A673 (cell line): ENCODE results near the gene TRAP1. TPM values are rescaled to one million over a fixed set of nuclear protein-coding genes. Genes with fewer than 3 reads are reported as not detected.
A peak's percentile ranks its signal among the peaks of the same experiment; 100 is the strongest.

Source experiments
- BruUV-seq: library from RNA; stranded (reverse); fragments of 400-500 nt; replicated peaks from 2 replicates; lab custom pipeline; 2021; lab: Mats Ljungman, UMichigan
- CTCF ChIA-PET: fragments of 300-600 bp; sonication (Branson Sonifier 250); formaldehyde crosslinking; loops from one replicate; lab custom pipeline; 2022; ENCODE audit warnings: antibody characterized with exemption; lab: Charles Lee
- POLR2A ChIA-PET: fragments of 300-600 bp; sonication (Branson Sonifier 250); formaldehyde crosslinking; loops from one replicate; lab custom pipeline; 2022; ENCODE audit warnings: antibody characterized with exemption; ENCODE audit not compliant: low non-redundant PET; lab: Charles Lee
- DNase-seq: peaks from one replicate; pipeline ENCODE4 v3.0.0-alpha.2; 2015; ENCODE audit warnings: low spot score
- H3K27ac ChIP-seq: fragments of 200-600 bp; sonication (generic); 2 replicates; pipeline ENCODE4 v1.5.1; 2016; ENCODE audit warnings: mixed run types, low read depth, mild to moderate bottlenecking, mixed read lengths, antibody characterized with exemption, low read length; ENCODE audit not compliant: poor library complexity, severe bottlenecking
- H3K27me3 ChIP-seq: fragments of 200-600 bp; sonication (generic); replicated peaks from 2 replicates; pipeline ENCODE4 v1.6.1; 2017; ENCODE audit warnings: mixed run types, low read depth, mild to moderate bottlenecking, mixed read lengths, antibody characterized with exemption, low read length; ENCODE audit not compliant: insufficient read depth, poor library complexity
- H3K36me3 ChIP-seq: fragments of 200-600 bp; sonication (generic); 2 replicates; pipeline ENCODE4 v1.6.1; 2016; ENCODE audit warnings: mixed run types, mild to moderate bottlenecking, mixed read lengths, antibody characterized with exemption, low read length; ENCODE audit not compliant: insufficient read depth, poor library complexity, severe bottlenecking
- H3K4me1 ChIP-seq: fragments of 200-600 bp; sonication (generic); 2 replicates; pipeline ENCODE4 v1.6.1; 2017; ENCODE audit warnings: mixed run types, mild to moderate bottlenecking, mixed read lengths, antibody characterized with exemption, low read length; ENCODE audit not compliant: insufficient read depth, poor library complexity, severe bottlenecking
- H3K4me3 ChIP-seq: fragments of 200-600 bp; sonication (generic); 2 replicates; pipeline ENCODE4 v1.5.1; 2016; ENCODE audit warnings: low read depth, mixed run types, mild to moderate bottlenecking, mixed read lengths, low read length; ENCODE audit not compliant: poor library complexity, severe bottlenecking
- H3K9me3 ChIP-seq: fragments of 200-600 bp; sonication (generic); 2 replicates; pipeline ENCODE4 v1.6.1; 2016; ENCODE audit warnings: mixed run types, low read depth, mild to moderate bottlenecking, mixed read lengths, antibody characterized with exemption, low read length; ENCODE audit not compliant: poor library complexity, severe bottlenecking
- CTCF ChIP-seq: fragments of 300-800, 200-600 bp; sonication (generic); conservative IDR thresholded peaks from 2 replicates; pipeline ENCODE4 v1.5.1; 2017; ENCODE audit warnings: low read depth, mild to moderate bottlenecking, antibody characterized with exemption, low read length, moderate library complexity, mixed read lengths
- EZH2 ChIP-seq: fragments of 200-600 bp; sonication (generic); IDR thresholded peaks from 2 replicates; pipeline ENCODE4 v1.6.1; 2017; ENCODE audit warnings: borderline replicate concordance, low read depth, mild to moderate bottlenecking, mixed read lengths, antibody characterized with exemption, low read length; ENCODE audit not compliant: poor library complexity, severe bottlenecking
- intact Hi-C: fragments of 100-400 bp; cut with micrococcal nuclease; formaldehyde crosslinking; loops from one replicate; pipeline ENCODE4 v1.10.0; 2022; ENCODE audit not compliant: unreplicated experiment
- total RNA-seq: library from RNA; stranded (reverse); gene quantifications from 2 replicates; pipeline ENCODE4 v1.2.3, GENCODE V29; 2021

TRAP1 gene
- total RNA-seq, 1 experiment from 2014 or later = 280 TPM

GRCh38 chr16:3695610-3696369 is 21.5 kb downstream of the TRAP1 start:
- ChIA-PET POLR2A (no interaction called here), CTCF (no interaction called here)
- H3K27me3 ChIP-seq = no peaks in the 10 kb centered on the region
- H3K9me3 ChIP-seq = no peaks in the 10 kb centered on the region
- no peak for DNase-seq
- peak overlapping the region; percentile 49 for H3K27ac ChIP-seq
- H3K4me3 ChIP-seq = no peak overlapping the region
- intact Hi-C loops = loop anchor here (10.0 kb wide), 2 partner anchors 179 to 559 kb away; no protein-coding TSS in a partner anchor
- H3K36me3 ChIP-seq = peaks cover 8% of the 10 kb centered on the region
- TF ChIP-seq EZH2 (no peak), CTCF (no peak)
- BruUV-seq = no TSS peak
- peaks cover 4% of the 10 kb centered on the region for H3K4me1 ChIP-seq

- Histone ChIP-seq H3K36me3 (peaks cover 17% of the 10 kb centered on the region), H3K27ac (no peak overlapping the region), H3K4me1 (peaks cover 12% of the 10 kb centered on the region), H3K27me3 (no peaks in the 10 kb centered on the region), H3K9me3 (no peaks in the 10 kb centered on the region), H3K4me3 (no peak overlapping the region)
- no TSS peak for BruUV-seq
- DNase-seq = no peak
- intact Hi-C loops = loop anchor here (10.0 kb wide), 2 partner anchors 181 to 561 kb away; no protein-coding TSS in a partner anchor
- ChIA-PET POLR2A (interaction anchor here (0.6 kb wide), 1 partner anchor 23 kb away, joined by 3 read pairs; the partner anchor contains the start of gene TRAP1), CTCF (no interaction called here)
- TF ChIP-seq CTCF = no peak
- TF ChIP-seq EZH2 = no peak
Measured at GRCh38 chr16:3694051-3694450, 23.3 kb downstream of the TRAP1 start.

GRCh38 chr16:3691761-3692160 is 25.6 kb downstream of the TRAP1 start:
- Histone ChIP-seq H3K27me3 (no peaks in the 10 kb centered on the region), H3K36me3 (peaks cover 40% of the 10 kb centered on the region), H3K27ac (peak overlapping the region; percentile 59), H3K9me3 (no peaks in the 10 kb centered on the region), H3K4me3 (no peak overlapping the region), H3K4me1 (peaks cover 12% of the 10 kb centered on the region)
- intact Hi-C loops = loop anchor here (10.0 kb wide), 2 partner anchors 183 to 563 kb away; no protein-coding TSS in a partner anchor
- CTCF ChIA-PET = interaction anchor here (1.1 kb wide), 1 partner anchor 712 kb away, joined by 3 read pairs; no protein-coding TSS in a partner anchor
- no peak for TF ChIP-seq CTCF
- POLR2A ChIA-PET = no interaction called here
- no peak for DNase-seq
- no TSS peak for BruUV-seq
